Measurements from ENCODE around the gene FUT9. TPM values are rescaled to one million over a fixed set of nuclear protein-coding genes. Genes with fewer than 3 reads are reported as not detected.

FUT9 gene
- total and polyA plus RNA-seq, 10 of the 15 experiments (the other 5 are each of a cell fraction or from before 2014, with no cell fraction given): not detected

DNA sequence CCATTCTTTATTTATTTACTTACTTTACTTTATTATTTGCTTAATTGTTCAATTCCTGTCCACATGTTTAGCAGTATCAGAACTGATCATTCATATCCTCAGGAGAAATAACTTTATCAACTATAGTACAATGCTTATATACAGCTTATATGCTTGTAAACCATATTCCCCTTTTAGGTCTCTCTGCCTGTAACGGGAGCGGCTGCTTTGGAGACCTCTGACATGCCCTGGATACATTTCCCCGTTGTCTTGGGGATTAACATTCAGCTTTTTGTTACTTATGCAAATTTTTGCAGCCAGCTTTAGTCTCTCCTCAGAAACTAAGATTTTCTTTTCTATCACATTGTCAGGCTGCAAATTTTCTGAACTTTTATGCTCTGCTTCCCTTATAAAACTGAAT is 17.6 kb upstream of the FUT9 start:
- Histone ChIP-seq H4K20me1 (ENCODE audit: control insufficient read depth, insufficient read depth) (no peaks in the 10 kb centered on the region), H3K4me1 (ENCODE audit: control insufficient read depth, insufficient read depth, low read length) (no peaks in the 10 kb centered on the region), H3K4me3 (no peak overlapping the region), H3K9me3 (replicated peaks; ENCODE audit: control insufficient read depth, insufficient read depth, low read length) (no peaks in the 10 kb centered on the region), H3K4me2 (ENCODE audit: control insufficient read depth, insufficient read depth) (no peak overlapping the region), H2AFZ (ENCODE audit: control insufficient read depth, low read depth, low read length) (no peak overlapping the region), H3K27me3 (replicated peaks in 1 of 2; ENCODE audit: control insufficient read depth in 2 of 2, insufficient read depth in 2 of 2, low read length in 1 of 2) (no peaks in the 10 kb centered on the region), H3K36me3 (ENCODE audit: control insufficient read depth in 2 of 2, insufficient read depth in 2 of 2, low read length in 1 of 2) (no peaks in the 10 kb centered on the region), H3K9ac (ENCODE audit: control insufficient read depth, insufficient read depth, low read length) (no peak overlapping the region), H3K27ac (ENCODE audit: control insufficient read depth, insufficient read depth) (no peak overlapping the region), H3K79me2 (ENCODE audit: control insufficient read depth, insufficient read depth, low read length) (no peaks in the 10 kb centered on the region)
- 0% methylated on average over 3 of the region's 3 CpGs for WGBS (ENCODE audit: insufficient coverage, insufficient replicate concordance, low lambda C conversion rate, missing lambda C conversion rate)
- no TSS peak for BruUV-seq (replicated peaks)
- ChIA-PET SMC1A (ENCODE audit: uncharacterized antibody, unreplicated experiment) (no interaction called here), POLR2A (no interaction called here), CTCF (no interaction called here), RAD21 (ENCODE audit: unreplicated experiment) (no interaction called here)
- FAIRE-seq: no peak
- intact Hi-C loops (cut with micrococcal nuclease; ENCODE audit: unreplicated experiment): no loop called here
- in situ Hi-C loops (cut with MboI): no loop called here
- TF ChIP-seq SP1 (IDR thresholded peaks at IDR 0.05; ENCODE audit: low read depth, low read length) (no peak), ZNF274 (IDR thresholded peaks at IDR 0.05; ENCODE audit: insufficient read depth, insufficient read length) (no peak), FOXM1 (IDR thresholded peaks at IDR 0.05; ENCODE audit: low read depth, low read length) (no peak), RFX5 (IDR thresholded peaks at IDR 0.05; ENCODE audit: low read depth, low read length) (no peak), MEF2B (IDR thresholded peaks at IDR 0.05; ENCODE audit: partially characterized antibody, poor library complexity, severe bottlenecking) (no peak), CREB1 (IDR thresholded peaks at IDR 0.05; ENCODE audit: low read depth) (no peak), ZSCAN29 (IDR thresholded peaks at IDR 0.05) (no peak), CREM (IDR thresholded peaks at IDR 0.05; ENCODE audit: low read depth) (no peak), NFYA (IDR thresholded peaks at IDR 0.05; ENCODE audit: borderline replicate concordance, low read depth, low read length) (no peak), CBX3 (IDR thresholded peaks at IDR 0.05; ENCODE audit: borderline replicate concordance, low read depth) (no peak), FOXK2 (IDR thresholded peaks at IDR 0.05) (no peak), IKZF2 (IDR thresholded peaks at IDR 0.05) (no peak), NFYB (IDR thresholded peaks at IDR 0.05; ENCODE audit: insufficient read depth, low read depth, low read length) (no peak), ZZZ3 (IDR thresholded peaks at IDR 0.05; ENCODE audit: control insufficient read depth, insufficient read length, low read depth) (no peak)
- TF ChIP-seq, protein P1, sequence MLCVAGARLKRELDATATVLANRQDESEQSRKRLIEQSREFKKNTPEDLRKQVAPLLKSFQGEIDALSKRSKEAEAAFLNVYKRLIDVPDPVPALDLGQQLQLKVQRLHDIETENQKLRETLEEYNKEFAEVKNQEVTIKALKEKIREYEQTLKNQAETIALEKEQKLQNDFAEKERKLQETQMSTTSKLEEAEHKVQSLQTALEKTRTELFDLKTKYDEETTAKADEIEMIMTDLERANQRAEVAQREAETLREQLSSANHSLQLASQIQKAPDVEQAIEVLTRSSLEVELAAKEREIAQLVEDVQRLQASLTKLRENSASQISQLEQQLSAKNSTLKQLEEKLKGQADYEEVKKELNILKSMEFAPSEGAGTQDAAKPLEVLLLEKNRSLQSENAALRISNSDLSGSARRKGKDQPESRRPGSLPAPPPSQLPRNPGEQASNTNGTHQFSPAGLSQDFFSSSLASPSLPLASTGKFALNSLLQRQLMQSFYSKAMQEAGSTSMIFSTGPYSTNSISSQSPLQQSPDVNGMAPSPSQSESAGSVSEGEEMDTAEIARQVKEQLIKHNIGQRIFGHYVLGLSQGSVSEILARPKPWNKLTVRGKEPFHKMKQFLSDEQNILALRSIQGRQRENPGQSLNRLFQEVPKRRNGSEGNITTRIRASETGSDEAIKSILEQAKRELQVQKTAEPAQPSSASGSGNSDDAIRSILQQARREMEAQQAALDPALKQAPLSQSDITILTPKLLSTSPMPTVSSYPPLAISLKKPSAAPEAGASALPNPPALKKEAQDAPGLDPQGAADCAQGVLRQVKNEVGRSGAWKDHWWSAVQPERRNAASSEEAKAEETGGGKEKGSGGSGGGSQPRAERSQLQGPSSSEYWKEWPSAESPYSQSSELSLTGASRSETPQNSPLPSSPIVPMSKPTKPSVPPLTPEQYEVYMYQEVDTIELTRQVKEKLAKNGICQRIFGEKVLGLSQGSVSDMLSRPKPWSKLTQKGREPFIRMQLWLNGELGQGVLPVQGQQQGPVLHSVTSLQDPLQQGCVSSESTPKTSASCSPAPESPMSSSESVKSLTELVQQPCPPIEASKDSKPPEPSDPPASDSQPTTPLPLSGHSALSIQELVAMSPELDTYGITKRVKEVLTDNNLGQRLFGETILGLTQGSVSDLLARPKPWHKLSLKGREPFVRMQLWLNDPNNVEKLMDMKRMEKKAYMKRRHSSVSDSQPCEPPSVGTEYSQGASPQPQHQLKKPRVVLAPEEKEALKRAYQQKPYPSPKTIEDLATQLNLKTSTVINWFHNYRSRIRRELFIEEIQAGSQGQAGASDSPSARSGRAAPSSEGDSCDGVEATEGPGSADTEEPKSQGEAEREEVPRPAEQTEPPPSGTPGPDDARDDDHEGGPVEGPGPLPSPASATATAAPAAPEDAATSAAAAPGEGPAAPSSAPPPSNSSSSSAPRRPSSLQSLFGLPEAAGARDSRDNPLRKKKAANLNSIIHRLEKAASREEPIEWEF (IDR thresholded peaks at IDR 0.05; ENCODE audit: insufficient replicate concordance, low read depth, low read length): no peak
- no peak for DNase-seq (ENCODE audit: low read depth, low spot score)
- no peak for ATAC-seq

All from GM12878 (cell line).